ENCODE measurements around the gene CYTL1.

CYTL1 gene

DNA sequence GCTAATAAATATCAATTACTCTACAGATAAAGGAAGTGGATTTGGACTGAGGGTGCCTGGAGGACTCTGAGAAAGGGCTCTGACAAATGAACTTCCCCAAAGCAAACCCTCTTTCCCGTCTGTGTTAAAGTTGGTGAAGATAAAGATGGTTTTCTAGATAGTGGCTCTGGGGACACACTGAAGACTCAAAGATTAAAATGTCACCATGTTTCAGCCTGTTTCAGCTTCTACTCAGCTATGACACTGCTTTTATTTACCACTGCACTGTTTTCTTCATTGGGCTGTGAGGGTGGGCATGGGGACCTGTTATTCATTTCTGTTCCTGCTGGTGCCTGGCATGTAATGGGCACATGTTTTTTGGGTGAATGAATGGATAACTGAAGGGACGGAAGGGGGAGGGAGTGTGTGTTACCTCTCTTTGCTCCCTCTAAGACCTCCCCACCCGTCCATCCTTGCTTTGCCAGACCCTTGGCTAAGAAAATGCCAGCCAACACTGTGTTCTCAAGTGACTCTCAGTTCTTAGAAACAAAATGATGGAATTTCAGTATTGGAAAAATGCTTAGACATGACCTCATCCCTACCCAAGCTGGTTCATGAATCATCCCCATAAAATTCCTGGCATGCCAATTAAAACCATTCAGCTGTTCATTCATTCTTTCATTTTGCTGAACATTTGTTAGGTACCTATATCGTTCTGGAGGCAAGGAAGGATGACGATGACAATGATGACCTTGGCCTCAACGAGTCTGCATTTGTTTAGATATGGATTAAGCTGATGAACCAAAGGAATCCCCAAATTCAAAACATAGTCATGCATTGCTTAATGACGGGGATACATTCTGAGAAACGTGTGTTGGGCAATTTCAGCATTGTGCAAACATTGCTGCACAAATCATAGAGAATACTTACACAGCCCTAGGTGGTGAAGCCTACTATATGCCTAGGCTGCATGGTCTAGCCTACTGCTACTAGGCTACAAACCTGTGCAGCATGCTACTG, 18.6 kb upstream of the CYTL1 start:
- no peak overlapping the region for H3K4me3 ChIP-seq (ENCODE audit: low read depth, low read length)
- no peak for DNase-seq
- H3K27me3 ChIP-seq, result no peaks in the 10 kb centered on the region; the same call in 1 of the 2 replicates
- TF ChIP-seq, protein P1, sequence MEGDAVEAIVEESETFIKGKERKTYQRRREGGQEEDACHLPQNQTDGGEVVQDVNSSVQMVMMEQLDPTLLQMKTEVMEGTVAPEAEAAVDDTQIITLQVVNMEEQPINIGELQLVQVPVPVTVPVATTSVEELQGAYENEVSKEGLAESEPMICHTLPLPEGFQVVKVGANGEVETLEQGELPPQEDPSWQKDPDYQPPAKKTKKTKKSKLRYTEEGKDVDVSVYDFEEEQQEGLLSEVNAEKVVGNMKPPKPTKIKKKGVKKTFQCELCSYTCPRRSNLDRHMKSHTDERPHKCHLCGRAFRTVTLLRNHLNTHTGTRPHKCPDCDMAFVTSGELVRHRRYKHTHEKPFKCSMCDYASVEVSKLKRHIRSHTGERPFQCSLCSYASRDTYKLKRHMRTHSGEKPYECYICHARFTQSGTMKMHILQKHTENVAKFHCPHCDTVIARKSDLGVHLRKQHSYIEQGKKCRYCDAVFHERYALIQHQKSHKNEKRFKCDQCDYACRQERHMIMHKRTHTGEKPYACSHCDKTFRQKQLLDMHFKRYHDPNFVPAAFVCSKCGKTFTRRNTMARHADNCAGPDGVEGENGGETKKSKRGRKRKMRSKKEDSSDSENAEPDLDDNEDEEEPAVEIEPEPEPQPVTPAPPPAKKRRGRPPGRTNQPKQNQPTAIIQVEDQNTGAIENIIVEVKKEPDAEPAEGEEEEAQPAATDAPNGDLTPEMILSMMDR (IDR thresholded peaks at IDR 0.05; ENCODE audit: low read depth, low read length), result no peak
- no peaks in the 10 kb centered on the region for H3K4me1 ChIP-seq
- no peaks in the 10 kb centered on the region for H3K9me3 ChIP-seq
- no peaks in the 10 kb centered on the region for H3K36me3 ChIP-seq

DNA sequence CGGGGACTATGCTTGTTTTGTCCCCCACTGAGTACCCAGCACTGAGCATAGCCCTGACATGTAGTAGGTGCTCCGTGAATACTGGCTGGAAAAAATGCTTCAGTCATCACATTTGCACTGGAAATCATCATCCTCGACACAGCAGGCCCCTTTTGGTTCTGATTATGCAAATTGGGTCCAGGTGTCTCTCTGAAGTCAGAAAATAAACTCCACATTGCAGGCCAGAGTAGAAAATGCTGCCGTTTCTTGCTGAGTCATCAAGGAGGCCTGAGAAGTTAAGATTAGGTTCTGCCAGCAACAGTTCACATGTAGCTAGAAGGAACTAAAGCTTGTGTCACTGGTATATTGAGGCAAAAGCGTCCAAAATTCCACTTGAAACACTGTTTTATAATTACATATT, 17.0 kb upstream of the CYTL1 start:
- no peak for DNase-seq
- TF ChIP-seq, protein P1 (IDR thresholded peaks at IDR 0.05; ENCODE audit: low read depth, low read length), result no peak
- no peaks in the 10 kb centered on the region for H3K9me3 ChIP-seq
- no peaks in the 10 kb centered on the region for H3K36me3 ChIP-seq
- H3K4me3 ChIP-seq (ENCODE audit: low read depth, low read length), result no peak overlapping the region
- no peaks in the 10 kb centered on the region for H3K27me3 ChIP-seq
- H3K4me1 ChIP-seq, result no peaks in the 10 kb centered on the region

DNA sequence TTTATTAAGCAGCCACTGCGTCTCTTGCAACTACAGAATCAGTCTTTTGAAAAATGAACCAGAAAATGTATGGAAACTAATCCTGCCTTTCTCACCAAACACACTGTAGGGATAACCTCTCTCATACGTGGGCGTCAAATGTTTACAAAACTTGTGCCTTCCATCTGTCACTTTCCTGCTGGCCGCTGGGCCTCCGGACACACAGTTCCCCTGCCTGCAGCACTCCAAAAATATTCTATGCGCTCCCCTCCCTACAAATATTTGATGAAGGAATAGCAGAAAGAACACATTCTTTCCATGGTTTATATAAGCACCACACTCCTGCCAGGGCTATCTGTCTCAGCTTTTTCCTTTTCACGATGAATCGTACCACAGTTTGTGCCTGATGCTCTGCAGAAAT, 14.9 kb upstream of the CYTL1 start:
- TF ChIP-seq, protein P1 (IDR thresholded peaks at IDR 0.05; ENCODE audit: low read depth, low read length), result no peak
- H3K4me3 ChIP-seq (ENCODE audit: low read depth, low read length), result no peak overlapping the region
- no peaks in the 10 kb centered on the region for H3K9me3 ChIP-seq
- H3K4me1 ChIP-seq, result no peaks in the 10 kb centered on the region
- no peaks in the 10 kb centered on the region for H3K27me3 ChIP-seq
- H3K36me3 ChIP-seq, result no peaks in the 10 kb centered on the region
- no peak for DNase-seq

DNA sequence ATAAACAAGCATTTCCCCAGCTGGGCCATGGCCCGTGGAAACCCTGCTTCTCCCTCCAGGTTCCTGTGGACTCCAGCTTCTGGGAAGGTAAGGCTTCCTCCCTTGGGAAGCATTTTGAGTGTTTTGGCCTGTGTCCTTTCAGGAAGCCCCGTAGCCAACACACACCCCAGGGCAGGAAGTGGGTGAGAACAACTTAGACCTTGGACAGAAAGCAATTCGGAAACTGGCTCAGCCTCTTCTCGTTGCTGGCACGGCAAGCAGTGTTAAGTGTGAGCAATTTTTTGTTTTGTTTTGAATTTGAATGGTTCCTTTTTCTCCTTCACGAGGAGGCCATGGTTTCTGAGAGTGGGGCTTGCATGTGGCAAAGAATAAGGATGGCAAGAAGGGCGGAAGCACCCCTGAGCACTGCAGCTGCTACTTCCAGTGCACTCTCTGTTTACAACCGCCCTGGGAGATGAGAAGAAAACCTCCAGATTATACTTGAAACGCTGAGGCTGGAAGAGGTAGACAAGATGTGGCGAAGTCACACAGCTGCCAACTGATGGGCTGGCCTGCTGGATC, 14.1 kb upstream of the CYTL1 start:
- no peaks in the 10 kb centered on the region for H3K27me3 ChIP-seq
- H3K4me3 ChIP-seq (ENCODE audit: low read depth, low read length), result no peak overlapping the region
- no peaks in the 10 kb centered on the region for H3K36me3 ChIP-seq
- no peaks in the 10 kb centered on the region for H3K4me1 ChIP-seq
- no peaks in the 10 kb centered on the region for H3K9me3 ChIP-seq
- no peak for DNase-seq
- TF ChIP-seq, protein P1 (IDR thresholded peaks at IDR 0.05; ENCODE audit: low read depth, low read length), result no peak

DNA sequence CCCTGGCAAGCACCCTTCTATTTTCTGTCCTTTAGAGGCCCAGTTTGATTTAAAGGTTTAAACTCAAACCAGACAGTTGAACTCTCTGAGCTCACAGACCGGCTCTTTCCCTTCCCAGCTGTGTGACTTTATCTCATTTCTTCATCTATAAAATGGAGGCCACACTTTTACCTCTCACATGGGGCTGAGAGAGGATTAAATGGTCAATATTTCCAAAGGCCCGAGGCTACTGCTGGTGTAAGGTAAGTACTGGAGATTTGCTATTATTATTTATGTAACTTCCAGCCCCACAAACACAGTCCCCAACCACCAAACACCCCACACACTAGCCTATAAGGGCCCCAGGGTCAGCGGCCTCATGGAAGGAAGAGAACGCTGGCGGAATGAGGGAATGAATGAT, 13.6 kb upstream of the CYTL1 start:
- no peaks in the 10 kb centered on the region for H3K9me3 ChIP-seq
- DNase-seq, result no peak
- H3K4me3 ChIP-seq (ENCODE audit: low read depth, low read length), result no peak overlapping the region

More for the DNA sequence above, 13.6 kb upstream of the CYTL1 start:
- Histone ChIP-seq H3K27me3 (no peaks in the 10 kb centered on the region), H3K36me3 (no peaks in the 10 kb centered on the region), H3K4me1 (no peaks in the 10 kb centered on the region)
- TF ChIP-seq, protein P1 (IDR thresholded peaks at IDR 0.05; ENCODE audit: low read depth, low read length), result no peak
